ENCODE results near the gene HRC. TPM values are rescaled to one million over a fixed set of nuclear protein-coding genes. Genes with fewer than 3 reads are reported as not detected.
A peak's percentile ranks its signal among the peaks of the same experiment; 100 is the strongest.

Gene HRC
- total and polyA plus RNA-seq, 2 of the 8 experiments (the other 6 are each of a cell fraction or from before 2014, with no cell fraction given): 2.3 to 2.6 TPM

GRCh38 chr19:49132974-49133609, 22.1 kb downstream of the HRC start:
- no peak for FAIRE-seq
- no peak overlapping the region for H4K5ac ChIP-seq (ENCODE audit: insufficient read length, low read depth, low read length)

More at GRCh38 chr19:49132974-49133609, 22.1 kb downstream of the HRC start:
- no peak overlapping the region for H2BK15ac ChIP-seq (ENCODE audit: low read length)
- H2BK120ac ChIP-seq (replicated peaks; ENCODE audit: low read depth, low read length): no peak overlapping the region
- peaks cover 4 to 17% (median 9%) of the 10 kb centered on the region in 4 experiments for H3K4me1 ChIP-seq (replicated peaks in 1 of 4; ENCODE audit: control insufficient read depth in 3 of 4, insufficient read depth in 4 of 4, low read length in 3 of 4)
- no peak overlapping the region for H4K8ac ChIP-seq (ENCODE audit: extremely low read depth, insufficient read depth, low read length)
- no peak overlapping the region for H3K14ac ChIP-seq (ENCODE audit: insufficient read length)
- H2BK20ac ChIP-seq (ENCODE audit: low read length): no peak overlapping the region
- H3K9ac ChIP-seq (replicated peaks in 1 of 4; ENCODE audit: extremely low read depth in 1 of 4, low read depth in 3 of 4, low read length in 3 of 4): no peak overlapping the region
- peak overlapping the region in 3 of 4 experiments; percentile 26 to 55 (median 27); a peak in 6 of 8 replicates for H3K4me3 ChIP-seq (ENCODE audit: extremely low read depth in 1 of 4, insufficient read depth in 2 of 4, low read depth in 3 of 4, low read length in 4 of 4)
- no peak overlapping the region for H3K23ac ChIP-seq (ENCODE audit: insufficient read length)
- H3K56ac ChIP-seq (replicated peaks; ENCODE audit: insufficient read length, low read depth, low read length): no peak overlapping the region
- H3K79me1 ChIP-seq (ENCODE audit: low read depth, low read length): no peaks in the 10 kb centered on the region
- ChIA-PET POLR2A (ENCODE audit: partially characterized antibody) (interaction anchor here (0.6 to 5.8 kb wide), 8 partner anchors 12 to 56 kb away, joined by 3 to 47 read pairs (median 4); partner anchors contain the start of genes LIN7B and PPFIA3), CTCF (ENCODE audit: partially characterized antibody) (interaction anchor here (0.7 to 9.7 kb wide), 13 partner anchors 11 to 93 kb away, joined by 3 to 99 read pairs (median 3); partner anchors contain the start of gene HRC)
- TF ChIP-seq EZH2 (IDR thresholded peaks at IDR 0.05; ENCODE audit: low read depth, low read length, severe bottlenecking) (no peak), KDM4A (IDR thresholded peaks at IDR 0.05; ENCODE audit: low read depth, low read length, severe bottlenecking) (peak; percentile 38), MAX (IDR thresholded peaks at IDR 0.05) (peak; percentile 52), PHF8 (conservative IDR thresholded peaks at IDR 0.05; ENCODE audit: low read depth, low read length) (0 out of 2 replicates have a peak, but pooled peaks have one; percentile 16)
- peak overlapping the region; percentile 61 to 62 for H3K4me2 ChIP-seq (ENCODE audit: insufficient read depth in 1 of 2, low read depth in 2 of 2, low read length in 2 of 2)
- H4K20me1 ChIP-seq (replicated peaks in 1 of 2; ENCODE audit: control insufficient read depth in 1 of 2, insufficient read depth in 2 of 2, low read length in 2 of 2): peaks cover 0 to 3% of the 10 kb centered on the region in 2 experiments
- H2BK5ac ChIP-seq (ENCODE audit: low read depth, low read length): peak overlapping the region; percentile 49; the same call in 1 of the 2 replicates
- no peak overlapping the region for H2BK12ac ChIP-seq (ENCODE audit: low read depth, low read length)
- H3K18ac ChIP-seq (ENCODE audit: extremely low read depth, low read length): no peak overlapping the region; the same call in none of the 2 replicates
- no peak overlapping the region for H2AFZ ChIP-seq (ENCODE audit: low read length)
- no peak overlapping the region for H3K27ac ChIP-seq (ENCODE audit: low read depth, low read length)
- H2AK5ac ChIP-seq (ENCODE audit: low read depth, low read length): no peak overlapping the region
- H3K4ac ChIP-seq (replicated peaks; ENCODE audit: insufficient read length, low read depth, low read length): no peak overlapping the region
- no peak overlapping the region for H4K91ac ChIP-seq (replicated peaks; ENCODE audit: insufficient read length, low read length)
- no peaks in the 10 kb centered on the region for H3K79me2 ChIP-seq (ENCODE audit: control insufficient read depth in 1 of 2, insufficient read depth in 2 of 2, low read length in 2 of 2)
- WGBS, 2 experiments (ENCODE audit: extremely low coverage in 1 of 2, insufficient coverage in 1 of 2, insufficient read length in 1 of 2, insufficient replicate concordance in 2 of 2, low coverage in 1 of 2, low lambda C conversion rate in 2 of 2, missing lambda C conversion rate in 1 of 2): 25% methylated on average over 22 of the region's 49 CpGs; no CpG with 5 or more reads in 1 of the 2 experiments
- peaks cover 13% of the 10 kb centered on the region for H3K23me2 ChIP-seq (ENCODE audit: low read depth, low read length)
- H3K9me3 ChIP-seq (ENCODE audit: insufficient read depth in 2 of 2, low read depth in 1 of 2, low read length in 1 of 2): no peaks in the 10 kb centered on the region
- peaks cover 0 to 8% (median 2%) of the 10 kb centered on the region in 4 experiments; a peak in 2 of 8 replicates for H3K36me3 ChIP-seq (ENCODE audit: control insufficient read depth in 2 of 4, insufficient read depth in 4 of 4, low read length in 3 of 4)
- peak in 1 of 2 experiments; percentile 72 for DNase-seq (ENCODE audit: low read depth in 1 of 2, low spot score in 2 of 2)
- H3K27me3 ChIP-seq (replicated peaks in 1 of 4; ENCODE audit: control insufficient read depth in 3 of 4, extremely low read depth in 1 of 4, insufficient read depth in 3 of 4, low read length in 3 of 4): no peaks in the 10 kb centered on the region

Measured in H1 (cell line).